H9 (cell line): ENCODE measurements around the gene ZNRF3. TPM values are rescaled to one million over a fixed set of nuclear protein-coding genes. Genes with fewer than 3 reads are reported as not detected.

Source experiments
- DNase-seq: peaks from one replicate; pipeline ENCODE4 v3.0.0-alpha.2; 2017
- H2AFZ ChIP-seq: one replicate; pipeline ENCODE4 v1.6.1; 2013; ENCODE audit warnings: mild to moderate bottlenecking, low read length, control low read depth, moderate library complexity
- H2AK5ac ChIP-seq: 2 replicates; pipeline ENCODE4 v1.6.1; 2013; ENCODE audit warnings: low read length, control low read depth, mixed read lengths; ENCODE audit not compliant: insufficient read length
- H2BK120ac ChIP-seq: one replicate; pipeline ENCODE4 v1.6.1; 2013; ENCODE audit warnings: low read depth, mild to moderate bottlenecking, low read length, control low read depth, inconsistent platforms; ENCODE audit not compliant: poor library complexity, severe bottlenecking
- H2BK12ac ChIP-seq: 2 replicates; pipeline ENCODE4 v1.6.1; 2013; ENCODE audit warnings: low read length, control low read depth, mixed read lengths, low read depth; ENCODE audit not compliant: insufficient read length
- H2BK15ac ChIP-seq: 2 replicates; pipeline ENCODE4 v1.6.1; 2013; ENCODE audit warnings: low read depth, low read length, control low read depth
- H2BK20ac ChIP-seq: one replicate; pipeline ENCODE4 v1.6.1; 2013; ENCODE audit warnings: low read depth, mild to moderate bottlenecking, low read length, control low read depth, inconsistent platforms; ENCODE audit not compliant: poor library complexity, severe bottlenecking
- H2BK5ac ChIP-seq: 2 replicates; pipeline ENCODE4 v1.6.1; 2013; ENCODE audit warnings: low read length, control low read depth, mixed read lengths; ENCODE audit not compliant: insufficient read length
- H3K14ac ChIP-seq: 2 replicates; pipeline ENCODE4 v1.6.1; 2013; ENCODE audit warnings: low read length, control low read depth; ENCODE audit not compliant: insufficient read depth
- H3K18ac ChIP-seq: 2 replicates; pipeline ENCODE4 v1.6.1; 2013; ENCODE audit warnings: low read depth, mild to moderate bottlenecking, mixed read lengths, low read length, control low read depth; ENCODE audit not compliant: insufficient read length
- H3K23ac ChIP-seq: 2 replicates; pipeline ENCODE4 v1.6.1; 2013; ENCODE audit warnings: low read length, control low read depth, mixed read lengths, low read depth; ENCODE audit not compliant: insufficient read length
- H3K23me2 ChIP-seq: 2 replicates; pipeline ENCODE4 v1.6.1; 2013; ENCODE audit warnings: low read depth, mild to moderate bottlenecking, mixed read lengths, low read length, control low read depth; ENCODE audit not compliant: insufficient read length, poor library complexity, severe bottlenecking
- H3K27ac ChIP-seq: 2 replicates; pipeline ENCODE4 v1.5.1; 2013; ENCODE audit warnings: low read length, control low read depth, mixed read lengths, low read depth; ENCODE audit not compliant: insufficient read length
- H3K27me3 ChIP-seq: 2 replicates; pipeline ENCODE4 v1.6.1; 2013; ENCODE audit warnings: low read length, control low read depth, inconsistent platforms; ENCODE audit not compliant: insufficient read depth
- H3K4ac ChIP-seq: 2 replicates; pipeline ENCODE4 v1.6.1; 2013; ENCODE audit warnings: low read depth, mild to moderate bottlenecking, control low read depth, inconsistent platforms, low read length, moderate library complexity
- H3K4me1 ChIP-seq: 2 replicates; pipeline ENCODE4 v1.6.1; 2013; ENCODE audit warnings: low read length, control low read depth, inconsistent platforms; ENCODE audit not compliant: insufficient read depth
- H3K4me2 ChIP-seq: 2 replicates; pipeline ENCODE4 v1.6.1; 2013; ENCODE audit warnings: low read length, control low read depth, mixed read lengths; ENCODE audit not compliant: insufficient read length, insufficient read depth
- H3K56ac ChIP-seq: 2 replicates; pipeline ENCODE4 v1.6.1; 2013; ENCODE audit warnings: low read depth, mild to moderate bottlenecking, mixed read lengths, low read length, control low read depth; ENCODE audit not compliant: insufficient read length
- H3K79me1 ChIP-seq: 2 replicates; pipeline ENCODE4 v1.6.1; 2013; ENCODE audit warnings: low read depth, mild to moderate bottlenecking, moderate library complexity, low read length, control low read depth, inconsistent platforms; ENCODE audit not compliant: insufficient read depth, poor library complexity, severe bottlenecking
- H3K79me2 ChIP-seq: 2 replicates; pipeline ENCODE4 v1.6.1; 2013; ENCODE audit warnings: low read length, control low read depth, inconsistent platforms; ENCODE audit not compliant: insufficient read depth
- H3K9ac ChIP-seq: 2 replicates; pipeline ENCODE4 v1.6.1; 2013; ENCODE audit warnings: low read length, control low read depth, mixed read lengths; ENCODE audit not compliant: insufficient read length; ENCODE audit errors: extremely low read depth
- H3K9me3 ChIP-seq: one replicate; pipeline ENCODE4 v1.6.1; 2013; ENCODE audit warnings: low read depth, low read length, inconsistent platforms; ENCODE audit not compliant: control insufficient read depth
- H3T11ph ChIP-seq: one replicate; pipeline ENCODE4 v1.6.1; 2013; ENCODE audit warnings: mild to moderate bottlenecking, low read length, control low read depth, inconsistent platforms
- H4K20me1 ChIP-seq: one replicate; pipeline ENCODE4 v1.6.1; 2013; ENCODE audit not compliant: control insufficient read depth, insufficient read length, insufficient read depth
- H4K5ac ChIP-seq: 2 replicates; pipeline ENCODE4 v1.6.1; 2013; ENCODE audit warnings: low read depth, mild to moderate bottlenecking, mixed read lengths, low read length, control low read depth; ENCODE audit not compliant: insufficient read length
- H4K8ac ChIP-seq: replicated peaks from 2 replicates; pipeline ENCODE4 v1.6.1; 2013; ENCODE audit warnings: low read length, control low read depth, mixed read lengths, low read depth; ENCODE audit not compliant: insufficient read length
- H4K91ac ChIP-seq: 2 replicates; pipeline ENCODE4 v1.6.1; 2013; ENCODE audit warnings: low read depth, mild to moderate bottlenecking, moderate library complexity, mixed read lengths, low read length, control low read depth; ENCODE audit not compliant: insufficient read length
- H3K27ac Mint-ChIP-seq, 3 experiments: 2 replicates in 2 of 3; 3 replicates in 1 of 3; pipeline ENCODE4 v1.8.0; 2020 to 2021; ENCODE audit warnings: mixed read lengths in 3 of 3, mild to moderate bottlenecking in 1 of 3, moderate library complexity in 1 of 3
- H3K27me3 Mint-ChIP-seq: 2 replicates; pipeline ENCODE4 v1.8.0; 2021; ENCODE audit warnings: low read depth, mild to moderate bottlenecking, moderate library complexity, mixed read lengths
- H3K36me3 Mint-ChIP-seq, 3 experiments: 2 replicates in 2 of 3; 3 replicates in 1 of 3; pipeline ENCODE4 v1.8.0; 2020 to 2021; ENCODE audit warnings: low read depth in 3 of 3, mixed read lengths in 3 of 3; ENCODE audit not compliant: insufficient read depth in 1 of 3
- H3K4me1 Mint-ChIP-seq, 2 experiments: 2 replicates each; pipeline ENCODE4 v1.8.0; 2020; ENCODE audit warnings: mixed read lengths in 2 of 2
- H3K4me3 Mint-ChIP-seq, 2 experiments: 2 replicates in 1 of 2; 3 replicates in 1 of 2; pipeline ENCODE4 v1.8.0; 2020 to 2021; ENCODE audit warnings: mild to moderate bottlenecking in 2 of 2, mixed read lengths in 2 of 2, moderate library complexity in 1 of 2
- H3K9me3 Mint-ChIP-seq, 2 experiments: 2 replicates in 1 of 2; 3 replicates in 1 of 2; pipeline ENCODE4 v1.8.0; 2020; ENCODE audit warnings: mild to moderate bottlenecking in 2 of 2, mixed read lengths in 2 of 2, moderate library complexity in 1 of 2
- WGBS: extraction: QIAGEN DNeasy Blood & Tissue Kit; methylation state at CpG from one replicate; pipeline ENCODE4 v1.1.7; 2013; ENCODE audit warnings: missing lambda C conversion rate, low lambda C conversion rate, mixed read lengths; ENCODE audit not compliant: insufficient read length; ENCODE audit errors: extremely low coverage; 5-methylcytosine and 5-hydroxymethylcytosine counted together
- total RNA-seq: library from RNA; stranded (reverse); gene quantifications from 2 replicates; pipeline ENCODE4 v1.2.1, GENCODE V29; 2021
- TF ChIP-seq, protein P1 (sequence below): fragments of 200-600 bp; sonication (generic); conservative IDR thresholded peaks from 3 replicates; pipeline ENCODE4 v1.8.0; 2021; ENCODE audit warnings: antibody characterized with exemption, mild to moderate bottlenecking

ZNRF3 gene
- total RNA-seq, 1 experiment from 2014 or later = 20.6 TPM

DNA sequence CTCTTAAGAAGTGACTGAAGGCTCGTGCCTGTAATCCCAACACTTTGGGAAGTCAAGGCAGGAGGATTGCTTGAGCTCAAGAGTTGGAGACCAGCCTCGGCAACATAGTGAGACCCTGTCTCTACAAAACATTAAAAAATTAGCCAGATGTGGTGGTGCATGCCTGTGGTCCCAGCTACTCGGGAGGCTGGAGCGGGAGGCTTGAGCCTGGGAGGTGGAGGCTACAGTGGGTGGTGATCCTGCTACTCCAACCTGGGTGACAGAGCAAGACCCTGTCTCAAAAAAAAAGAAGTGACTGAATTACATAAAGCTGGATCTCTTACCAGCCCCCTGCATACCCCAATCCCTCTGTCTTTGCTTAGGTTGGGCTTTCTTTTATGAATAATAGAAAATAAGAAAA, 120.2 kb downstream of the ZNRF3 start:
- Mint-ChIP-seq H3K9me3 (no peaks in the 10 kb centered on the region), H3K4me3 (peak overlapping the region in 1 of 2 experiments; percentile 17; a peak in 1 of 5 replicates), H3K27ac (peak overlapping the region; percentile 55 to 68 (median 61); a peak in 3 of 7 replicates), H3K27me3 (no peaks in the 10 kb centered on the region), H3K36me3 (peaks cover 3 to 12% (median 4%) of the 10 kb centered on the region in 3 experiments; a peak in 5 of 7 replicates), H3K4me1 (peaks cover 60 to 76% of the 10 kb centered on the region in 2 experiments)
- Histone ChIP-seq H3K18ac (no peak overlapping the region), H3K4me2 (peak overlapping the region; percentile 38), H2BK20ac (no peak overlapping the region), H2BK12ac (no peak overlapping the region), H3T11ph (no peak overlapping the region), H3K23me2 (no peaks in the 10 kb centered on the region), H3K27me3 (no peaks in the 10 kb centered on the region), H2AFZ (no peak overlapping the region), H4K8ac (no peak overlapping the region), H3K9ac (no peak overlapping the region), H2BK15ac (no peak overlapping the region), H3K9me3 (no peaks in the 10 kb centered on the region), H3K56ac (no peak overlapping the region), H2AK5ac (no peak overlapping the region), H4K20me1 (no peaks in the 10 kb centered on the region), H3K4ac (no peak overlapping the region), H2BK5ac (no peak overlapping the region), H3K4me1 (peaks cover 19% of the 10 kb centered on the region), H2BK120ac (no peak overlapping the region), H3K79me2 (peaks cover 2% of the 10 kb centered on the region; the same call in 1 of the 2 replicates), H4K91ac (no peak overlapping the region), H4K5ac (no peak overlapping the region), H3K79me1 (peaks cover 10% of the 10 kb centered on the region), H3K27ac (no peak overlapping the region), H3K14ac (no peak overlapping the region), H3K23ac (no peak overlapping the region)
- TF ChIP-seq, protein P1, sequence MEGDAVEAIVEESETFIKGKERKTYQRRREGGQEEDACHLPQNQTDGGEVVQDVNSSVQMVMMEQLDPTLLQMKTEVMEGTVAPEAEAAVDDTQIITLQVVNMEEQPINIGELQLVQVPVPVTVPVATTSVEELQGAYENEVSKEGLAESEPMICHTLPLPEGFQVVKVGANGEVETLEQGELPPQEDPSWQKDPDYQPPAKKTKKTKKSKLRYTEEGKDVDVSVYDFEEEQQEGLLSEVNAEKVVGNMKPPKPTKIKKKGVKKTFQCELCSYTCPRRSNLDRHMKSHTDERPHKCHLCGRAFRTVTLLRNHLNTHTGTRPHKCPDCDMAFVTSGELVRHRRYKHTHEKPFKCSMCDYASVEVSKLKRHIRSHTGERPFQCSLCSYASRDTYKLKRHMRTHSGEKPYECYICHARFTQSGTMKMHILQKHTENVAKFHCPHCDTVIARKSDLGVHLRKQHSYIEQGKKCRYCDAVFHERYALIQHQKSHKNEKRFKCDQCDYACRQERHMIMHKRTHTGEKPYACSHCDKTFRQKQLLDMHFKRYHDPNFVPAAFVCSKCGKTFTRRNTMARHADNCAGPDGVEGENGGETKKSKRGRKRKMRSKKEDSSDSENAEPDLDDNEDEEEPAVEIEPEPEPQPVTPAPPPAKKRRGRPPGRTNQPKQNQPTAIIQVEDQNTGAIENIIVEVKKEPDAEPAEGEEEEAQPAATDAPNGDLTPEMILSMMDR = no peak
- DNase-seq = no peak
- no CpG with 5 or more reads among the region's 4 CpGs for WGBS
